CD14-positive monocyte (primary cell): ENCODE results near the gene GPR39. TPM values are rescaled to one million over a fixed set of nuclear protein-coding genes. Genes with fewer than 3 reads are reported as not detected.

Source experiments
- DNase-seq, 3 donors: peaks; one replicate each; pipeline ENCODE4 v3.0.0-alpha.2; 2011 to 2022
- H2AFZ ChIP-seq: 2 replicates; pipeline ENCODE4 v1.6.0; 2012; ENCODE audit warnings: mild to moderate bottlenecking, low read depth, low read length, inconsistent platforms; ENCODE audit not compliant: insufficient read depth, poor library complexity, severe bottlenecking
- H3K27ac ChIP-seq, 2 donors: 1 replicate in 1 of 2; 2 replicates in 1 of 2; pipeline ENCODE4 v1.5.1; 2012 to 2013; ENCODE audit warnings: low read length in 2 of 2, control low read depth in 1 of 2, inconsistent platforms in 1 of 2, low read depth in 1 of 2, mild to moderate bottlenecking in 1 of 2
- H3K27me3 ChIP-seq, 2 donors: one replicate each; pipeline versions ENCODE4 v1.6.0 to v1.6.1; 2011 to 2013; ENCODE audit warnings: low read length in 2 of 2; ENCODE audit not compliant: control insufficient read depth in 2 of 2, insufficient read depth in 2 of 2
- H3K36me3 ChIP-seq, 2 donors: replicated peaks in 1 of 2; 1 replicate in 1 of 2; 2 replicates in 1 of 2; pipeline versions ENCODE4 v1.5.1 to v1.6.1; 2012 to 2013; ENCODE audit warnings: low read length in 2 of 2, control low read depth in 1 of 2, inconsistent platforms in 1 of 2, mild to moderate bottlenecking in 1 of 2; ENCODE audit not compliant: insufficient read depth in 2 of 2, control insufficient read depth in 1 of 2
- H3K4me1 ChIP-seq, 2 donors: 1 replicate in 1 of 2; 2 replicates in 1 of 2; pipeline versions ENCODE4 v1.5.1 to v1.6.1; 2012 to 2013; ENCODE audit warnings: low read length in 2 of 2, control low read depth in 1 of 2, inconsistent platforms in 1 of 2, mild to moderate bottlenecking in 1 of 2, moderate library complexity in 1 of 2; ENCODE audit not compliant: insufficient read depth in 2 of 2, control insufficient read depth in 1 of 2
- H3K4me2 ChIP-seq: replicated peaks from 2 replicates; pipeline ENCODE3; 2012; ENCODE audit warnings: low read length, moderate library complexity, mild to moderate bottlenecking; ENCODE audit not compliant: poor library complexity, severe bottlenecking; ENCODE audit errors: extremely low read depth
- H3K4me3 ChIP-seq, 3 experiments: fragments of 200-600 bp in 1 of 3; sonication (generic) in 1 of 3; replicated peaks in 1 of 3; 1 replicate in 2 of 3; 2 replicates in 1 of 3; pipeline ENCODE4 v1.5.1; 2011 to 2013; ENCODE audit warnings: low read length in 3 of 3, mild to moderate bottlenecking in 3 of 3, control low read depth in 2 of 3, low read depth in 2 of 3, inconsistent platforms in 1 of 3, moderate library complexity in 1 of 3
- H3K79me2 ChIP-seq: 2 replicates; pipeline ENCODE4 v1.6.0; 2012; ENCODE audit warnings: mild to moderate bottlenecking, control low read depth, inconsistent platforms, low read length, moderate library complexity; ENCODE audit not compliant: insufficient read depth
- H3K9ac ChIP-seq: 2 replicates; pipeline ENCODE4 v1.6.0; 2017; ENCODE audit warnings: low read length, mild to moderate bottlenecking; ENCODE audit not compliant: insufficient read depth, poor library complexity, severe bottlenecking
- H3K9me3 ChIP-seq, 2 donors: replicated peaks in 1 of 2; 1 replicate in 1 of 2; 2 replicates in 1 of 2; pipeline versions ENCODE4 v1.5.1 to v1.6.1; 2012 to 2013; ENCODE audit warnings: low read length in 2 of 2, control low read depth in 1 of 2; ENCODE audit not compliant: control insufficient read depth in 1 of 2, insufficient read depth in 1 of 2
- H4K20me1 ChIP-seq: 2 replicates; pipeline ENCODE4 v1.6.0; 2012; ENCODE audit warnings: mild to moderate bottlenecking, low read length, control low read depth, moderate library complexity; ENCODE audit not compliant: insufficient read depth
- H3K27ac Mint-ChIP-seq, 7 donors: one replicate each; pipeline ENCODE4 v1.8.0; 2020; ENCODE audit warnings: mild to moderate bottlenecking in 7 of 7, mixed read lengths in 7 of 7, moderate library complexity in 6 of 7, inconsistent platforms in 2 of 7
- H3K27me3 Mint-ChIP-seq, 3 donors: one replicate each; pipeline ENCODE4 v1.8.0; 2021 to 2022; ENCODE audit warnings: low read depth in 3 of 3, mild to moderate bottlenecking in 3 of 3, mixed read lengths in 3 of 3, moderate library complexity in 3 of 3, inconsistent platforms in 1 of 3
- H3K36me3 Mint-ChIP-seq, 2 donors: one replicate each; pipeline ENCODE4 v1.8.0; 2020; ENCODE audit warnings: mixed read lengths in 2 of 2, inconsistent platforms in 1 of 2, mild to moderate bottlenecking in 1 of 2
- H3K4me1 Mint-ChIP-seq: one replicate; pipeline ENCODE4 v1.8.0; 2020; ENCODE audit warnings: mild to moderate bottlenecking, mixed read lengths
- H3K4me3 Mint-ChIP-seq, 2 donors: one replicate each; pipeline ENCODE4 v1.8.0; 2020; ENCODE audit warnings: mild to moderate bottlenecking in 2 of 2, mixed read lengths in 2 of 2, moderate library complexity in 1 of 2
- H3K9me3 Mint-ChIP-seq, 7 donors: one replicate each; pipeline ENCODE4 v1.8.0; 2020 to 2022; ENCODE audit warnings: mixed read lengths in 7 of 7, mild to moderate bottlenecking in 6 of 7, moderate library complexity in 6 of 7, inconsistent platforms in 2 of 7
- WGBS: methylation state at CpG from one replicate; pipeline ENCODE4 v1.1.5; 2013; ENCODE audit warnings: missing lambda C conversion rate; ENCODE audit not compliant: insufficient coverage; 5-methylcytosine and 5-hydroxymethylcytosine counted together
- intact Hi-C, 2 donors: fragments of 100-400 bp; cut with micrococcal nuclease; formaldehyde crosslinking; loops; one replicate each; pipeline versions ENCODE4 v1.15.0 to v1.15.1; 2023
- polyA plus RNA-seq, 3 donors: library from polyadenylated mRNA; depleted of rRNA in 1 of 3; unstranded in 2 of 3; stranded (reverse) in 1 of 3; fragments of 300-500 nt in 2 of 3; fragments of >200 nt in 1 of 3; fragmentation: Illumina TruSeq in 2 of 3; gene quantifications; 1 replicate in 2 of 3; 2 replicates in 1 of 3; pipeline ENCODE4 v1.2.3, GENCODE V29; 2012 to 2021
- TF ChIP-seq, protein P1 (sequence below): fragments of 200-600 bp; IDR thresholded peaks from one replicate; pipeline ENCODE4 v1.8.0; 2022; ENCODE audit warnings: antibody characterized with exemption, mild to moderate bottlenecking

GPR39 gene
- polyA plus RNA-seq, 3 donors, result 0.12 TPM; not detected in 2

DNA sequence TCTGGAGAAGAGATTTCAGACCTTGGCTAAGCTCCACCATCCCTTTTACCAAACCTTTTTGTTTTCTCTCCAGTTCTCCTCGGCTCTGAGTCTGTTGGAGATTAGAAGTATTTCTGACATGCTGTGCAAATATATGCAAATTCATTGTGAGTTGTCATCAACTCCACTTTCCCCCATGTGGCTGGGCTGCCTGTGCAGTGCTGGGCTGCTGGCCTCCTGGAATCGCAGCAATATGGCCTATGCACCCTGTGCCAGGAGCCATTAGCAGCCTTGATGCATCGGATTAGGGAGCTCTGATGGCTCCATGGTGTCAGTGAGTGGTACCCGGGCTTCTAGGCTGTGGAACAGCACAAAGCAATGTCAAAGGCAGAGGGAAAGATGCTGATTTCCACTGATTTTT lies 80.0 kb downstream of the GPR39 start:
- H3K9me3 Mint-ChIP-seq, result peaks cover 0 to 6% (median 2%) of the 10 kb centered on the region in 7 donors
- peaks cover 0 to 2% (median 1%) of the 10 kb centered on the region in 3 donors for H3K27me3 Mint-ChIP-seq
- Histone ChIP-seq H3K36me3 (no peaks in the 10 kb centered on the region), H4K20me1 (no peaks in the 10 kb centered on the region), H3K27me3 (no peaks in the 10 kb centered on the region), H3K4me1 (no peaks in the 10 kb centered on the region), H2AFZ (no peak overlapping the region), H3K9me3 (no peaks in the 10 kb centered on the region), H3K4me2 (no peak overlapping the region), H3K27ac (no peak overlapping the region), H3K4me3 (no peak overlapping the region), H3K9ac (no peak overlapping the region), H3K79me2 (no peaks in the 10 kb centered on the region)
- intact Hi-C loops, result no loop called here
- TF ChIP-seq, protein P1, sequence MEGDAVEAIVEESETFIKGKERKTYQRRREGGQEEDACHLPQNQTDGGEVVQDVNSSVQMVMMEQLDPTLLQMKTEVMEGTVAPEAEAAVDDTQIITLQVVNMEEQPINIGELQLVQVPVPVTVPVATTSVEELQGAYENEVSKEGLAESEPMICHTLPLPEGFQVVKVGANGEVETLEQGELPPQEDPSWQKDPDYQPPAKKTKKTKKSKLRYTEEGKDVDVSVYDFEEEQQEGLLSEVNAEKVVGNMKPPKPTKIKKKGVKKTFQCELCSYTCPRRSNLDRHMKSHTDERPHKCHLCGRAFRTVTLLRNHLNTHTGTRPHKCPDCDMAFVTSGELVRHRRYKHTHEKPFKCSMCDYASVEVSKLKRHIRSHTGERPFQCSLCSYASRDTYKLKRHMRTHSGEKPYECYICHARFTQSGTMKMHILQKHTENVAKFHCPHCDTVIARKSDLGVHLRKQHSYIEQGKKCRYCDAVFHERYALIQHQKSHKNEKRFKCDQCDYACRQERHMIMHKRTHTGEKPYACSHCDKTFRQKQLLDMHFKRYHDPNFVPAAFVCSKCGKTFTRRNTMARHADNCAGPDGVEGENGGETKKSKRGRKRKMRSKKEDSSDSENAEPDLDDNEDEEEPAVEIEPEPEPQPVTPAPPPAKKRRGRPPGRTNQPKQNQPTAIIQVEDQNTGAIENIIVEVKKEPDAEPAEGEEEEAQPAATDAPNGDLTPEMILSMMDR, result no peak
- H3K36me3 Mint-ChIP-seq, result no peaks in the 10 kb centered on the region
- H3K4me1 Mint-ChIP-seq, result no peaks in the 10 kb centered on the region
- 89% methylated on average over 1 of the region's 4 CpGs for WGBS
- H3K27ac Mint-ChIP-seq, result no peak overlapping the region
- DNase-seq, result no peak
- no peak overlapping the region for H3K4me3 Mint-ChIP-seq

DNA sequence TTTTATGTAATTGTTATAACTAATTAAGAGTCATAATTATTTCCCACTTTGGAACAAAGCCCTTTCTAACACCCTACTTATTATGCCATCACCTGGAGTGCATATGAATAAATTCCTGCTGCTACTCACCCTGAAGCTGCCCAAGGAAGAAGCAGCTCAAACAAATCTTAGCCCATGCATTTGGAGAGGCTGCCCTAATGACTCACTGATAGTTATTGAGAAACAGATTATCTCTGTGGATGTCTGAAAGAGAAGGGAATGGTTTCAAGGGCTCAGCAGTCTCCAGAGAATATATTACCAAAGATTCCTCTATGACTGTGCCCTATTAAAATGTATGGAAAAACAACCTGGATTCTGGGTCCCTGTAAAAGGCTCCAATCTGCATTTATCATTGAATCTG lies 81.0 kb downstream of the GPR39 start:
- TF ChIP-seq, protein P1, result no peak
- H3K9me3 Mint-ChIP-seq, result peaks cover 0 to 8% (median 2%) of the 10 kb centered on the region in 7 donors
- H3K9ac ChIP-seq, result no peak overlapping the region
- intact Hi-C loops, result no loop called here
- no peaks in the 10 kb centered on the region for H3K4me1 Mint-ChIP-seq
- no peaks in the 10 kb centered on the region for H3K4me1 ChIP-seq
- DNase-seq, result no peak
- peaks cover 0 to 2% (median 1%) of the 10 kb centered on the region in 3 donors for H3K27me3 Mint-ChIP-seq
- H4K20me1 ChIP-seq, result no peaks in the 10 kb centered on the region
- no peak overlapping the region for H3K27ac Mint-ChIP-seq
- H3K36me3 Mint-ChIP-seq, result no peaks in the 10 kb centered on the region
- H3K4me2 ChIP-seq, result no peak overlapping the region
- no peak overlapping the region for H3K27ac ChIP-seq
- H3K79me2 ChIP-seq, result no peaks in the 10 kb centered on the region
- no peak overlapping the region for H3K4me3 Mint-ChIP-seq
- no peak overlapping the region for H2AFZ ChIP-seq
- H3K27me3 ChIP-seq, result no peaks in the 10 kb centered on the region
- H3K9me3 ChIP-seq, result no peaks in the 10 kb centered on the region
- H3K36me3 ChIP-seq, result no peaks in the 10 kb centered on the region
- H3K4me3 ChIP-seq, result no peak overlapping the region
